Skin epidermis (tissue), 12 donors: ENCODE results near the gene DMRTB1.

Experiments
- H3K27ac ChIP-seq, 21 experiments: fragments of 200-600 bp; sonication (generic) in 11 of 21; one replicate each; pipeline ENCODE4 v1.5.0; 2020; ENCODE audit warnings: mild to moderate bottlenecking in 3 of 21, inconsistent platforms in 2 of 21, moderate library complexity in 2 of 21
- H3K4me3 ChIP-seq, 7 experiments: fragments of 200-600 bp; sonication (generic) in 2 of 7; one replicate each; pipeline ENCODE4 v1.5.0; 2020; ENCODE audit warnings: inconsistent platforms in 2 of 7, mild to moderate bottlenecking in 2 of 7, moderate library complexity in 1 of 7

DMRTB1 gene

DNA sequence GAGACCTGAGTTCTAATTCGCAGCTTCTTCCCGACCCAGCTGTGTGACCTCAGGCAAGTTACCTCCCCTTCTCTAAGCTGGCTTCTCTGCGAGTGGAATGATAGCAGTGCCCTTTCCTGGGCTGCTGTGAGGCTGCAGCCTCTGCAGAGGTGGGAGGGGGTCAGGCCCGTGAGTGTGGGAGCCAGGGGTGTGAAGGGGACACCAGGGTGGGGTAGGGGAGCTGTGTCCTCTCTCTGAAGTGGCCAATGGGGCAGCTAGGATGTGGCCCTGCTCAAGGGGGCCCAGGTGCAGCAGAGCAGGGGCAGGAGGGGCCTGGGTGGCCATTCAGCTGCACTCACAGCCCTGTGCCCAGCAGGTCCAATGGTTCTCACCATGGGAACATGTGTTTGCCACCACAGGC lies 24.5 kb downstream of the DMRTB1 start:
- Histone ChIP-seq H3K4me3 (no peak overlapping the region), H3K27ac (no peak overlapping the region)

DNA sequence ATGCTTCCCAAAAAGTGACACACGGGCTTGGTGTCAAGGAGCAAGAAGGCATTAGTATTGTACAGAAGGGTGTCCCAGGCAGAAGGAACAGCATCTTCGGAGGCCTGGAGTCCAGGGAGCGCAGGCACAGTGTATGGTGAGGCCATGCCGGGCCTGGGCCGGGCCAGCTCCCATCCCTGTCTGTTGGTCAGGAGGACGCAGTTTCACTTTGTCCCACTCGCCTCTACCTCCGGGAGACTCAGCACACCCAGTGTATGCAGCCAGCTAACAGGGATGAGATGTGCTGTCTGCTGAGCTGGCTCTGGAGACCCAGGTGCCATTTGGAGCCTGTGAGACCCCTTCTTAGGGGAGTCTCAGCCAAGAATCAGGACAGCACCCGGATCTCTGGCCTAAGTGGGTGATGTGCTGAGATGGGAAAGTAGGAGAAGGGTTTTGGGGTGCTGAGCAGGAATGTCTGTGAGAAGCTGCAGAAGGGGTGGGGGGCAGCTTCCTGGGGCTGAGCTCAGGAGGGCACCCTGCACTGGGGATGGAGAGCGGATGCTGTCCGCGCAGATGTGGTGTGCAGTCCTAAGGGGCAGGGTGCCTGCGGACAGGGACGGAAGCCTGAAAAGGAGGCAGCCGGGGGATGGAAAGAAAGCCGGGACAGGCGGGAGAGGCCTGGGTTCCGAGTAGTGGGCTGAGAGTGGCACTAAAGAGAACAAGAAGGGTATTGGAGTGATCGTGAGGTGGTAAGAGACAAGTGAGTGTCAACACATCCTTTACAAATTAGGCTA lies 25.7 kb downstream of the DMRTB1 start:
- H3K4me3 ChIP-seq, result no peak overlapping the region
- no peak overlapping the region for H3K27ac ChIP-seq

DNA sequence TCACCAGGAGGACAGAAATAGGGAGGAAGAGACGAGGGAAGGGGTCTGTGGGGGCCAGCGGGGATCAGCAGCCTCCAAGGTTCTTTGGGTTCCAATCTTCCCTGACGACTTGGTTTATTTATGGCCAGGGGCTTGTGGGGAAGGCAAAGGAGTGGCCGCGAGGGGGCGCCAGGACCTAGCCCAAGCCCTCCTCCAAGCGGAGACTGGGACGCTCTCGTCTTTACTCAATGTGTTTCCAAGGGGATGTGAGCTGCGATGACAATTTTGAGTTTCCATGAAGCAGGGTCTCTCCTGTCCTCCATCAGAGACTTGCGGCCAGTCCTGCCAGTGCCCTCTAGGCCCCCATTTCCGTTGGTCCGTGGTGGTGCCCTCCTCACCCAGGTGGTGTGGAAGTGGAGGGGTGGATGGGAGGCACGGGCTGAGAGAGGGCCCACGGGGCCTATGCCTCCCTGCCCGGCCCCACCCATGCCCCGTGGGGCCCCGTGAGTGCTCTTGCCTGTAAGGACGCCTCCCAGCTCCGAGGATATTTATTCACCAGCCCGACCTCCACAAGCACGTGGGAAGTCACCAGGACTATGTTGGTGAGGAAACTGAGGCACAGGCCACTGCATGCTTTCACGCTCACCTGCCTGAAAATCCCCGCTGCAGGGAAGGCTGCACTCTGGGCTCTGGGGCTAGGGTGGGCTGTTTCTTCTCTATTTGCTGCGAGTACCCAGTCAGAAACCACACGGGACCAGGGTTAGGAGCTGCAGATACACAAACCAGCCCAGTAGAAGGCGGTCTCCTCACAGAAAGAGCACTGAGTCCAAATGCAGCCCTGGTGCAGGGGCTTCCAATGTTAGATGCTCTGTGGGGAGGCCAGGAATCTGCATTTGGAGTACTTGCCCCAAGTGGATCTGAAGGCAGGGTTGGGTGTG lies 26.5 kb downstream of the DMRTB1 start:
- no peak overlapping the region for H3K4me3 ChIP-seq
- H3K27ac ChIP-seq, result no peak overlapping the region

DNA sequence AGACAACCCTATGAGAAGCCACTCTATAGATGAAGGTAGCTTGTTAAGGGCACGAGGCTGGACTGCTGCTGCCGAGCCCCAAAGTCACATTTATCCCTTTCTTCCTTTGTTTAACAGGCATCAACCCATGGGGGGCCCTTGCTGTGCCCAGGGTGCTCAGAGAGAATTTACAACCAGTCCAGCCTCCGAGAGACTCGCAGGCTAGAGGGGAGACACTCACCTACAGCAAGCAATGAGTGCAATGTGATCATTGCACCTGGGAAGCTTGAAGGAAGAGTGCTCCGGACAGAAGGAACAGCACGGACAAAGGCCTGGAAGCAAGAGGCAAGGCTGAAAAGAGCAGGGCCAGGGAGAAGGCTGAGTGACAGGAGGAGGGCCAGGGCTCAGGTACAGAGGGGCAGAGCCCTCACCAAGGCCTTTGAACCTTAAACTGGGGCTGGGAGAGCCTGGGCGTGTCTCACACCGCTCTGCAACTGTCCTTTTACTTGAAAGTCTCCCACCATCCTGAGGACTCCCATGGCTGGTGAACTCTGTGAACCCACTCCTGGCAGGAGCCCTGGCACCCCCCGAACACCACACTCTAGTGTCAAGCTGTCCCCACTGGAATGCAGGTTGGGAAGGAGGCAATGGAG lies 27.3 kb downstream of the DMRTB1 start:
- Histone ChIP-seq H3K27ac (no peak overlapping the region), H3K4me3 (no peak overlapping the region)

DNA sequence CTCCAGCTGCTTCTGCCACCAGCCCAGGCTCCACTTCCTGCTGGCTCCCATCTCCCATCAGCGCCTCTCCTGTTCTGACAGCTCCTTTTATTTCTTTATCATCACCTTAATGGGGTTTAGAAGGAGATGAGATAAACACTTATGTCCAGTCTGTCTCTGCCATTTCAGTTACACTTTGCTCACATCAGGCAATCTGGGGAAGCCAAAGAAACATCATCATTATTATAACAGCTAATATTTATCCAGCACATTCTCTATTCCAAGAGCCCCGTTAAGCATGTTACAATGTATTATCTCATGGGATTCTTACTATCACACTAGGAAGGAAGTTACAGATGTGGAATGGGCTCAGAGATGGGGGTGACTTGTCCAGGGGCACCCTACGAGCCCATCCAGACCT lies 31.2 kb downstream of the DMRTB1 start:
- H3K4me3 ChIP-seq, result no peak overlapping the region
- no peak overlapping the region for H3K27ac ChIP-seq

DNA sequence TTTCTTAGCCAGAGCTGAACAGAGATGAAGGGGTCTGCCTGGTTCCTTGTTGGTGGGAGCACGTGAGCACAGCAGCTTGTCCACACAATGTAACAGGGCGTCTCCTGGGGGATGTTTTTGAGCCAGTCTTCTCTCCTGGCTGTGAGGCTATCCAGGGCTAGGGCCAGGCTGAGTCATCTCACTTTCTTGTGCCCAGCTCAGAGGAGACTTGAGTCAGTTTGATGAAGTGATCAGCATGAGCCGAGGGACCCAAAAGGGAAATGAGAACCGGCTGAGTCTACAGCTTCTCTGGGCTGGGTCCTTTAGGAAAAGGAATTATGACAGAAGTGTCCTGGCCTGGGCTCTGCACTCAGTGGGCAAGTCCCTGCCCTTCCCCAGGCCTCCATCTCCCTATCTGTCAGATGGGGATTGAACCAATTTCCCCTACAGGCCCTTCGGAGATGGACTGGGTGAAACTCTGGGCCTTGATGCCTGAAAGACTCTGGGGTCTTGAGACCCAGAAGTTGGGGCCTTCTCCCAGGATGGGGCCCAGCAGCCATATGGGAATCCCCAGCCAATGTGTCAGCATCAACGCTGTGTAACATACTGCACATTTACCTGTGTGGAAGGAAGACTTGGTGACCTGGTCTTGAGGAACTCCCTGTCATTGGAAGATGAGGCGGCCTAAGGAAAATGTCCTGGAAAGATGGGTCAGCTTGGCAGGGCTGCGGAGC lies 36.6 kb downstream of the DMRTB1 start:
- peak overlapping the region in 1 of 21 experiments; percentile 23 for H3K27ac ChIP-seq

DNA sequence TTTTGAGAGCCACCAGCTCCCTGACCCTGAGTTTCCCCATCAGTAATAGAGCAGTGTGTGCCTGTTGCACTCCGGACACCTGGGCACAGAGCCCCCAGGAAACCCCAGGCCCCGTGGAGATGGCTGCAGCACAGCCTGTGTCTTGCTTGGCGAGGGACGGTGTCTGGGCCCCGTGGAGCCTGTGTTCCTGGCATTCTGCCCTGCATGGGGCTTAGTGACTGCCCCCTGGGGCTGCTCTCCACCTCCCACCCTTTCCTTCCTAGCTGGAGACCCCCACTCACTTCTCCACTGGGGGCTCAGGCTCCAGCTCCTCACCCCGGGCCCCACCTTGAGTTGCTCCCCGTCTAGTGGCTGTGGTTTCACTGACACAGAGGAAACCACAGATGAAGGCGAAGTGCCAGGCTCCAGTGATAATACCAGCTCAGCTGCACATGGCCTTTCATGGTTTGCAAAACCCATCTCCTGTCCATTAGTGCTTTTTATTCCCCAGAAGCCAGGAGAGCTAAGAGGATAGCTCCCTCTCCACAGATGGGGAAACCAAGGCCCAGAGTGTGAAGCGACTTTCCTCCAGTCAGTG lies 39.4 kb downstream of the DMRTB1 start:
- H3K27ac ChIP-seq, result no peak overlapping the region
- H3K4me3 ChIP-seq, result no peak overlapping the region

More for the DNA sequence above, 36.6 kb downstream of the DMRTB1 start:
- no peak overlapping the region for H3K4me3 ChIP-seq

DNA sequence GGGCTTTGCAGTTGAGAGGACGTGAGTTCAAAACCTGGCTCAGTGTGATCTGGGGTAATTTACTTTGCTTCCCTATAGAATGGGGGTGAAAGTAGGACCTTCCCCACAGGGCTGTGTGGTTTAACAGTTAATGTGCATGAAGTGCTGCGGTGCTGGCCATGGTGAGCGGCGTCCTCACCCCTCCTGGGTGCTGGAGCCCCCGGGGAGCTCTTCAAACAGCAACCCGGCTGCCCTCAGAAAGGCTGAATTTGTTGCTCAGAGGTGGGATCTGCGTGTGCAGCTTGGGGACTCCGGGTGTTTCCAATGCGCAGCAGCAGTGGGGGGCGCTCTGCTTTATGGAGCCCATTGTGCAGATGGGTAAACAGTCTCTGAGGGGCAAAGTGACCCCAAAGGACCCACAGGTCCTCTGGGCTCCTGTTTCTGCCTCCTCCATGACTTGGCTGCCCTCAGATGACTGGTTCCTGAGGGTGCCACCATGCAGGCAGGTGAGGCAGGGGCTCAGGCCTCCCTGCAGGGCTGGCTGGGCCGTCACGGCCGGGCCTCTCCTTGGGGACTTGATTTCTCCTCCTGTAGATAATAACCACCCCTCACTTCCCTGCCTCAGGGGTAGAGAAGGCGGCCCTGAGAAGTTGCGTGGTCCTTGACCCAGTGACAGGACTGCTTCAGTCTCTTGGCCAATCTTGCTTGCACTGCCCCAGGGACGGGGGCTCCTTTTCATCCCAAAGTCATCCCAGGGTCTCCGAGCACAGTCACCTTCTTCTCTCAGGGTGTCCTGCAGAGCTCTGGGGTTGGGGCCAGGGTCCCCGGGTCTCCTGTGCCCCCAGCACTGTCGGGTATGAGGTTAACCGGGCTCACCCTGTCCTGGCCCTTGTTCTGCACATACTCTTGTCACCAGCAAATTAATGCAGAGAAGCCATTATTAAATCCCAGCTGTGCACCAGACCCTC lies 40.3 kb downstream of the DMRTB1 start:
- H3K27ac ChIP-seq, result no peak overlapping the region
- no peak overlapping the region for H3K4me3 ChIP-seq

DNA sequence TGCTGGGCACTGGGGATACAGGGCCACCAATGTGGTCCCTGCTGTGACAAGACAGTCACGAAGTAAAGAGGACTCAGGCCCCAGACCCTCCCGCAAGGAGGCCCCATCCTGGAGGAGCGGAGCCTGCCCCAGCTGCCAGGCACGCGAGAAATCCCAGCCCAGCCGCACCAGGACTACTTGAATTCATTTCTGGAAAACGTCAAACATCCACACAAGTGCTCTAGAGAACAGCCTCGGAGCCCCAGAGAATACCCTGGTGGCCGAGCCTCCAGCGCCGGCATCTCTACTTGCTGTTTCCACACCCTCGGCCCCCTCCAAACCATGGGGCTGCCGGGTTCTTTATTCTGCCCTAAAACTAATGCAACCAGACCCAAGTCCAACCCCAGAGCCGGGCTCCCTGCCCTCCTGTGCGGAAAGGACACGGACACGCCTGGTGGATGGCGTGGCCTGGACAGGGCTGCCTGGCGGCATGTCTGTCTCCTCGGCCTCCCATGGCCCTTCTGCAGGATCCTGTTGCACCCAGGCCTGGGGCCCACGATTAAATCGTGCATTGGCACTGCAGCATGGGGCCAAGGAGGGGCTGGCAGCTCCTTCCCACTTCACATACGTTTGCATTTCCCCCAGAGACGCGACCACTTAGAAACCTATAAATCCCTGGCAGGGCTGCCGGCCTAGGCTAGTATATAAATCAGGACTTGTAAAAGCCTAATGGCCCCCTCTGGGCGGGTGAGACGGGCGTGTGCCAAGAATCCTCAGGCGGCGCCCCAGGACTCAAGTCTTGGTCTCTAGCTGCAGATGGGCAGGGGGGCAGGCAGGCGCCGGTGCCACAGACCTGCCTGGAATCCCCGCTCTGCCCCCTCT lies 41.2 kb downstream of the DMRTB1 start:
- Histone ChIP-seq H3K4me3 (no peak overlapping the region), H3K27ac (no peak overlapping the region)

DNA sequence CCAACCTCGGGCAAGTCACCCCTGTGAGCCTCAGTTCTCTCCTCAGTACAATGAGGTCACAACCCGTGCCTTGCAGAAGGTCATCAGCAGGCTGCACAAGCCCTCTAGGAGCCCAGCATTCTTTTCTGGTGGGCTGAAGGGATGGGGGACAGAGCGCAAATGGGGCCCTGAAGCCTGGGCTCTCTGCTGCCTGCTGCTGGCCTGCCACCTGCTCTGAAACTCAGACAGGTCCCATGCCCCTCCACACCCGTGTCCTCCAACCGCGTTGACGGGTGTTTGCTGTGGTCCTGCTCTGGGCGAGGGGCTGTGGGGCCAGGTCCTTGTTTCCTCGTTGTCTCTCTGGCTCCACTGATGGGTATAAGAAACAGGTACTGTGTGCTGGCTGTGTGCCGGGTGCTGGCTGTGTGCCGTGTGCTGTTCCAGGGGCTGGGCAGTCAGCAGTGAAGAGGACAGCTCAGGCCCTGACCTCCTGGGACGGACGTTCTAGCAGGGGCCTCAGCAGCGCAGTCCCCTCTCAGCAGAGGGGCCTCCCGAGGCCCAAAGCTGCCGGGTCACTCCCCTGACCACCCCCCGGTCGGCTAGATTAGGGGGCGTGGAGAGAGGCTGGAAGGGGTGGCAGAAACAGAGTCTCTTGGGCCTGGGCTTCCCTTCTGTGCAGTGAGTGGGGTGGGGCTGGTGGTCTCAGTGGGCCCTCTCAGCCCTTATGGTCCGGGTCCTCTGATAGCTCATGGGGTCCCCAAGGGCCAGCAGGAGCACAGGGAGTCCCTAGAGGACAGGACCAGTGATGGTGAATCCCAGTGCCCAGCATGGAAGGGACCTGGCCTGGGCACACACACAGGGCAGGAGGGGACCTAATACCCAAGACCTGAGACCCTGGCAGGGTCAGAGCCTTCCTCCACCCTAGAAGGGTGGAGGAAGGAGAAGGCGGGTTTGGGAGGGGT lies 42.1 kb downstream of the DMRTB1 start:
- no peak overlapping the region for H3K4me3 ChIP-seq
- no peak overlapping the region for H3K27ac ChIP-seq

DNA sequence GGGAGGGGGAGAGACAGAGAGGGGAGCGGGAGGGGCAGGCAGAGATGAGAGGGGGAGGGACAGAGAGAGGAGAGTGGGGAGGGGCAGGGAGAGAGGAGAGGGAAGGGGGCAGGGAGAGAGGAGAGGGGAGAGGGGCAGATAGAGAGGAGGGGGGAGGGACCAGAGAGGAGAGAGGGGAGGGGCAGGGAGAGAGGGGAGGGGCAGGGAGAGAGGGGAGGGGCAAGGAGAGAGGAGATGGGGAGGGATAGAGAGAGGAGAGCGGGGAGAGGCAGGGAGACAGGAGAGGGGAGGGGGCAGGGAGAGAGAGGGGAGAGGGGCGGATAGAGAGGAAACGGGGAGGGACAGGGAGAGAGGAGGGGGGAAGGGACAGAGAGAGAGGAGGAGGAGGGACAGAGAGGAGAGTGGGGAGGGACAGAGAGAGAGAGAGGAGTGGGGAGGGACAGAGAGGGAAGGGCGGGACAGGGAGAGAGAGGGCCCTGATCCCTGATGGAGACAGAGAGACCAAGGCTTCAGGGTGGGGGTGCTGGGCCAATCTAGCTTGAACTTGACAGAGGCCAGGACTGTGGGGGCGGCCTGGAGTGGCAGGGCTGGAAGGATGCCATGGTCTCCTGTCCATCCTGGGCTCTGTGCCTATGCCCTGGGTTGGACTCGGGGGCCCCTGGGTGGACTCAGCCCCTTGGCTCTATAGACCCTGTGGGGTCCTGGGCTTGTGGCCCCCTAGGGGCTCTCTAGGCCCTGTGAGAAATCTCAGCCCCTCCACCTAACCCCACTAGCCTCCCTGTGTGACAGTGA lies 43.6 kb downstream of the DMRTB1 start:
- H3K27ac ChIP-seq, result no peak overlapping the region
- no peak overlapping the region for H3K4me3 ChIP-seq

DNA sequence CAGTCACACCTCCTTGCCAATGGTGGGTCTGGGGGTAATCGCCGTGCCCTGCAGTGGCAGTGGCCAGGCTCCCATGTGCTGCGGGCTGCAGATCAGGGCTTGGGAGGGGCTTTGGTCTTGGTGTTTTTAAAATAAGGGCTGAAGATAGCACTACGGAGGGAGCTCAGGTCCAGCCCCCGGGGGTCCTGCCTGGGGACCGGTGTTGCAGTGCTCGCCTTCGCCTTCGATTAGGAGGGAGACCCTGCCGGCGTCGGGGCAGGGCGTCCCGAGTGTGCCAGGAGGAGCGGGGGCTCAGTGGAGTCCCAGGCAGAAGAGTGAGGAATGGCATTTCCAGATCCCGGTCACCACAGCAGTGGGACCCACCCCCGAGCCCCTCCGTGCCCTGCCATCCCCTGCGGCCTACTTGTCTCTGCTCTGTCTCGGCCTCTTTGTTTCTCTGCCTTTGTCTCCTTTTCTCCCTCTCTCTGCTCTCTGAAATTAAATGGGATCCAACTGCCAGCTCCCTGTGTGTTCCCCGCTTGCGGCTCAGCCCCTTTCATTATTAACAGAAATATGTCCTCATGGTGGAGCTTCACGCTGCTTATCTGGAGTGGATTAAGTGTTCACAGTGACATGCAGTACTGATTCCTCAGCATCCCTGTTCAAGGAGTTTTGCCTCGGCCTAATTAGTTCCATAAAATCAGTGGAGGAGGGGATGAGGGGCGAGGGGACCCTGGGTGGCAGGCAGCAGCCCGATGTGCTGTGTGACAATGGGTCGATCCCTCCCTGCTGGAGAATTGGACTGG lies 44.4 kb downstream of the DMRTB1 start:
- H3K4me3 ChIP-seq, result no peak overlapping the region
- H3K27ac ChIP-seq, result peak overlapping the region in 1 of 21 experiments; percentile 58

DNA sequence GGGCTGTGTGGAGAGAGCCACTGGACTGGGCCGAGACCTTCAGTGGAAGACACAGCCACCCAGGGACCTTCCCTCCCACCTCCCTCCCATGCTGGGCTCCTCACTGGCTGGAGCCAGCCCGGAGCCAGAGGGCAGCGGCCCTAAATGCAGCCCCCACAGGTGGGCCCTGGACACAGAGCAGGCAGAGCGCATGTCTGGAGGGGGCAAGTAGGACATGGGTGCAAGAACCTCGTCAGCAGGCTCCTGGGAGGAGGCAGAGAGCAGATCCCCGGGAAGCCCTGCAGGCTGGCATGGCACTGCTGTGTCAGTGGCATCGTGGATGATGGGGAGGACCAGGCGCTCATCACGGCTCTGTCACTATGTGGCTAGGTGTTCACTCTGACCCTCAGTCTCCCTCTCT lies 45.7 kb downstream of the DMRTB1 start:
- no peak overlapping the region for H3K4me3 ChIP-seq
- H3K27ac ChIP-seq, result no peak overlapping the region

DNA sequence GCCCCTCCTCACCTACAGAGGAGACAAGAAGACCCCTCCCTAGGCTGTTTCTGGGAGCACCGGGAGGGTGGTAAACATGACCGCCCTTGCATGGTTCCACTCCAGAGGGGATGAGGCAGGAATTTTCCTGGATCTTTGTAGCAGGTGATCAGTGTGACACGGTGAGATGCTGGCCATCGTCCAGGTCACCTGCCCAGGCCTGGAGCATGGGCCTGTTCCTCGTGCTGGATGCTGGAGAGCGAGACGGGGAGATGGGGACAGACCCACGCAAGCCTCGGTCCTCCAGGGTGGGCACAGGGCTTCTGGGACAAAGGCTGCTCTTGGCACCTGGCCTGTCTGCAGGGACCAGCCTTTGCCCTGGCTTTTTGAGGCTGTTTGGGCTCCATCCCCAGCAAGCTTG lies 46.2 kb downstream of the DMRTB1 start:
- Histone ChIP-seq H3K4me3 (no peak overlapping the region), H3K27ac (no peak overlapping the region)

DNA sequence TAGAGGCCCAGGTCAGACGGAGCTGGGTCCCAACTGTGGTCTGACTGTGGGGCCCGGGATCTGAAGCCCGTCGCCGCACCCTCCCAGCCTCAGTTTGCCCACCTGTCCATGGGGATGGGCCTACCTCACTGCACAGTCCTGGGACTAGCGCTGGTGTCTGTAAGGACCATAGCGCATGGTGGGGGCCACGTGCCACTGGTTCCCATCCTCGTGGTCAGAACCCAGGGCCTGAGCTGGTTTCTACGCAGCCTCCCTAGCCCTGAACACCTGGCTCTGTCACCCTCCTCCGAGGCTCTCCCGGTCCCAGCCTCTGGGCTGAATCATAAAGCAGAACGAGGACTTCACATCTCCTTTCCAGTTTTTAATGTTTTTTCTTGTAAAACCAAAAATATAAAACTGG lies 46.7 kb downstream of the DMRTB1 start:
- no peak overlapping the region for H3K27ac ChIP-seq
- H3K4me3 ChIP-seq, result no peak overlapping the region
